GM21717 (cell line): Measurements from ENCODE around the gene ZBTB17.
"Not testable (repeated sequence)": the region's sequence is repeated elsewhere in the genome, so short reads cannot be mapped to it uniquely, and the experiment has no call there.

ENCODE experiments used
- ATAC-seq: cut with Tn5 transposase; IDR thresholded peaks from one replicate; pipeline ENCODE4 v1.9.1; 2021; ENCODE audit warnings: mild to moderate bottlenecking, moderate library complexity; ENCODE audit not compliant: unreplicated experiment

The ZBTB17 gene

GRCh38 chr1:16012590-16013219 lies 36.8 kb upstream of the ZBTB17 start:
- no peak for ATAC-seq

GRCh38 chr1:16011936-16012589 lies 36.2 kb upstream of the ZBTB17 start:
- ATAC-seq: no peak

DNA sequence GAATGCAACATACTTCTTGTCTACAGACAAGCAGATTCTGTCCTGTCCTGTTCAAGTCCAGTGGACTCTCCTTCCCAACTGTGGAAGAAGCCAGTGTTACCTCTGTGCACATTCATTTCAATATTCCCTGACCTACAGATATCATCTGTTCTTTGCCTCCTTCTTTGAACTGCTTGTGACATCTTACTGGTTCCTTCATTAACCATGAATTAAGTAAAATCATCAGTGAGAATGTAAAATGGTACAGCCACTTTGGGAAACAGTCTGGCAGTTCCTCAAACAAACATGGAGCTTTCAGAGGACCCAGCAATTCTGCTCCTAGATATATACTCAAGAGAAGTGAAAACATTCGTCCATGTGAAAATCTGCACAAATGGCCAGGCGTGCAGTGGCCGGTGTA lies 34.9 kb upstream of the ZBTB17 start:
- ATAC-seq: no peak

- ATAC-seq: no peak
Observed at GRCh38 chr1:16009678-16010077, 33.8 kb upstream of the ZBTB17 start.

GRCh38 chr1:16009030-16009460 lies 33.1 kb upstream of the ZBTB17 start:
- no peak for ATAC-seq

GRCh38 chr1:16007671-16008341 lies 31.9 kb upstream of the ZBTB17 start:
- no peak for ATAC-seq

GRCh38 chr1:16006552-16007485 lies 30.9 kb upstream of the ZBTB17 start:
- no peak for ATAC-seq

GRCh38 chr1:16006010-16006409 lies 30.1 kb upstream of the ZBTB17 start:
- ATAC-seq: no peak

DNA sequence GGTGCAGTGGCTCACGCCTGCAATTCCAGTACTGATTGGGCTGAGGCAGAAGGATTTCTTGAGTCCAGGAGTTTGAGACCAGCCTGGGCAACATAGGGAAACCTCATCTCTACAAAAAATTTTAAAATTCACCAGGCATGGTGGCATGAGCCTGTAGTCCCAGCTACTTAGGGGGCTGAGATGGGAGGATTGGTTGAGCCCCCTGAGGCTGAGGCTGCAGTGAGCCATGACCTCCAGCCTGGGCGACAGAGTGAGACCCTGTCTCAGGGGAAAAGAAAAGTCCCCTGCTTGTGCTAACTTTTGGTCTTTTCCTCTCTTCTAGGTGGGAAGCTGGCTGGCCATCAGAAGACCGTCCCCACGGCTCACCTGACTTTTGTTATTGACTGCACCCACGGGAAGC lies 29.7 kb upstream of the ZBTB17 start:
- no peak for ATAC-seq

DNA sequence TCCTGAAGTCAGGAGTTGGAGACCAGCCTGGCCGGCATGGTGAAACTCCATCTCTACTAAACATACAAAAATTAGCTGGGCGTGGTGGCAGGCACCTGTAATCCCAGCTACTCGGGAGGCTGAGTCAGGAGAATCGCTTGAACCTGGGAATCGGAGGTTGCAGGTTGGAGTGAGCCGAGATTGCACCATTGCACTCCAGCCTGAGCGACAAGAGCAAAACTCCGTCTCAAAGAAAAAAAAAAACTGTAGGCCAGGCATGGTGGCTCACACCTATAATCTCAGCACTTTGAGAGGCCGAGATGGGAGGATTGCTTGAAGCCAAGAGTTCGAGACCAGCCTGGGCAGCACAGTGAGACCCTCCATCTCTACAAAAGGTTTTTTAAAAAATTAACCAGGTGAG lies 25.4 kb upstream of the ZBTB17 start:
- ATAC-seq: not testable (repeated sequence)

DNA sequence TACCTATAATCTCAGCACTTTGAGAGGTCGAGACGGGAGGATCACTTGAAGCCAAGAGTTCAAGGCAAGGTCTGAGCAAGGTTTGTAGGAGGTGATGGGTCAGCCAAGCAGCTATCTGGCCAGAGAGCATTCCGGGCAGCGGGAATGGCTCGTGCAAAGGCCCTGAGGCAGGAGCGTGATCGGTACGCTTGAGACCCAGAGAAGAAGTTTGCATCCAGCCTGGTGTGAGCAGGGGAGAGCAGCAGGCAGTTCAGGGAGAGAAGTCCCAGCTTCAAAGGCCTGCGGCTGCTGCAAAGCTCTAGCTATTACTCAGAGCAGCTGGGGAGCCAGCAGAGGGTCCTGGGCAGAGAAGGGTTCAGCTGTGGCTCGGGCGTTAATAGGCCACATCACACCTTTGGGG lies 23.0 kb upstream of the ZBTB17 start:
- no peak for ATAC-seq

DNA sequence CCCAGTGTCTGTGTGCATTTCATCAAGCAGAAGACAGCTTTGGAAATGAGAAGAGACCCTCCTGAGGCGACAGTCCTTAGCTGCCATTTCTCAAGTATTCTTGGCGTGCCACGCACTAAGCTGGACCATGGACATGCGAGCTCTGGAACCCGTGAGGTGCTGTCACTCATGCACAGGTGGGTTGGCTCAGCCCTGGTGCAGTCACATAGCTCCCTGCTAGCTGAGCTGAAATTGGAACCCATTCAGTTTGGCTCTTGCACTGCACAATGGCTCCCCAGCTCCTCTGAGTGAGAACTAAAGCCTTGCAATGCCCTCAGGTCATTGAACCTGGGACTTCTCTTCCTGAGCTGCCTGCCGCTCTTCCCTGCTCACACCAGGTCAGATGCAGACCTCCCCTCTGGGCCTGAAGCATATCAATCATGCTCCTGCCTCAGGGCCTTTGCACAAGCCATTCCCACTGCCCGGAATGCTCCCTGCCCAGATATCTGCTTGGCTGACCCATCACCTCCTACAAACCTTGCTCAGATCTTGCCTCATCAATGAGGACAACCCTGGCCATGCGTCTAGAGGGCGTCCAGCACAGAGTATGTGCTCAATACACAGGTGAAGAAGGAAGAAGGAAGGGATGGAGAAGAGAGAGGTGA lies 21.9 kb upstream of the ZBTB17 start:
- ATAC-seq: no peak

GRCh38 chr1:15997076-15997585 lies 21.2 kb upstream of the ZBTB17 start:
- ATAC-seq: no peak

DNA sequence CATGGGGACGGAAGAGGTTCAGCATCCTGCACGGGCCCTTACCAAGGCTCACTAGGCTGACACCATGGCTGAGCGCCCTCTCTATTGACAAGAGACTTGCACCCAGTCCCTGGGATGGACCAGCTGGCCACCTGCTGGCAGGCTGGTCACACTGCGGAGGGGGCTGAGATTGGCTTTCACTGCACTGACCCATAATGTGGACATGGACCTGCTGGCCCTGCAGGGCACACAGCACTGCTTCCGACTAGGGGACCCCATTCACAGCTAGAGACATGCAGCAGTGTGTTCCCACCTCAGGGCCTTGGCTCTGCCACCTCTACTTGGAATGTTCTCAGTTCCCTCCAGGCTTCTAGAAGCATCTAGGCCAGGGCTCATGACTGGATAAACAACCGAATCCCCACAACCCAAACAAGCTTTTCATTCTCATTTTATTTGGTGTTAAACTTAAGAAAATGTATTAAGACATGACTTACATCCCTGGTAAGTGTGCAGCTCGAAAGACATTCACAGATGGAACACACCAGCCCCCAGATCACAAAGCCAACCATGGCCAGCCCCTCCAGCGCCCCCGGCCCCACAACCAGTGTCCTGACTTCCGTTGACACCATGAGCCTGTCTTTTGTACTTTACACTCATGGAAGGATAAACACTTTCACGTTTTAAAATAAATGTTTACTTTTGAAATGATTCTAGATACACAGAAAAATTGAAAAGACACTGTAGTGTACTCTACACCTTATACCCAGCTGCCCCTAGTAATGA lies 18.9 kb upstream of the ZBTB17 start:
- ATAC-seq: no peak

DNA sequence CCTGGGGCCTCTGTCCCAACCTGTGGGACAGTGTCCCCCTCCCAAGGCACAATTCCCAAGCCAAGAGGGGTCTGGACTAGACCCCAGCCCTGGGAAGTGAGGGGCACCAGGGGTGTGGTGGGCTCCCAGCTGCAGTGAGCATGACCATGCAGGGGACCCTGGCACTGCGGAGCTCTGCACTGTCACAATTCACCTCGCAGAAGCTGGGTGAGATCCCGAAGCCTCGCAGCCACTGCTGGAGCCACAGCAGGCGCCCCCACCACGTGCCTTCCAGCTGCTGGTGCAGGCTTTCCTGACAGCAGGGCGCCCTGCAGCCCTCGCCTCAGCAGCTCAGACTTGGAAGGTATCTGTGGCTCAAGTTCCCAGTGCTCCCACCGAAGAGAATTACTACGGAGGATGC lies 18.2 kb upstream of the ZBTB17 start:
- no peak for ATAC-seq

DNA sequence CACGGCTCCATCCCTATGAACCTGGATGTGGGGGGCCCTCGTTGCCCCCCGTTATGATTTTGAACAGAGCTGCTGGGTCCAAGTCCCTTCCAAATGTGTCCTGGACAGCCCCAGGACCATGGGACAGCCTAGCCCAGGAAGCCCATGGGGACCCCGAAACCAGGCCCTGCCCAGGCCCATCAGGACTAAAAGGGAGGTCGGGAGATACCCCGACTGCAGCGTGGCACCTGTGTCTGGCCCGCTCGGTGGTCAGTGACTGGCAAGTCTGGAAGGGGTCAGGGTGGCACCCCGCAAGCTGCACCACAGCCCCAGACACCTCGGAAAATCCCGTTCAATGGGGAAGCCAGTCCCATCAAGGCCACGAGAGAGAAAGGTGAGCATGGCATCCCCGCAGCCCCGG lies 17.8 kb upstream of the ZBTB17 start:
- no peak for ATAC-seq

GRCh38 chr1:15992582-15993500 lies 16.9 kb upstream of the ZBTB17 start:
- no peak for ATAC-seq

DNA sequence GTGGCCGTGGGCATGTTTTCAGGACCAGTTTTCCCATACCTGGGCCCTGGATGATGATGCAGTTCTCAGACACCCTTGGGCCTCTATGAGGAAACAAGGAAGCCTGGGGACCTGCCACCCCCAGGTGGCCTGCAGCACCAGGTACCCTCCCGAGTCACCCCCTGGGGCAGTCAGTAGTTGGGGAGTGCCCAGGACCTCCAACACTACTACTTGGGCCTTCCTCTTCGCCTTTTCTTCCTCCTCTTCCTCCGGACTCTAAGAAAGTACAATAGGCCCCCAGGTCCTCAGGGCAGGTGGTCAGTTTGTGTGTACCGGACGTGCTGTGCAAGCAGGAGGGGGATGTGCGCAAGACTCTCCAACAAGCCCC lies 16.3 kb upstream of the ZBTB17 start:
- no peak for ATAC-seq
